ENCODE measurements around the gene WDR90. TPM values are rescaled to one million over a fixed set of nuclear protein-coding genes. Genes with fewer than 3 reads are reported as not detected.

The WDR90 gene
- total and polyA plus RNA-seq, 10 of the 15 experiments (the other 5 are each of a cell fraction or from before 2014, with no cell fraction given): 2.0 to 65.0 (median 16.7) TPM

GRCh38 chr16:642189-643049 is 6.7 kb upstream of the WDR90 start (continued):
- peak; percentile 74 for TF ChIP-seq MYC (IDR thresholded peaks at IDR 0.05; ENCODE audit: insufficient read depth, insufficient read length, insufficient replicate concordance, low read length, severe bottlenecking)
- peak; percentile 25 to 34; a peak in 2 of 4 replicates for TF ChIP-seq IKZF2 (IDR thresholded peaks at IDR 0.05)
- TF ChIP-seq RUNX3 (IDR thresholded peaks at IDR 0.05; ENCODE audit: low read length): peak; percentile 40; the same call in 1 of the 2 replicates
- peak; percentile 76 to 80; a peak in 3 of 4 replicates for TF ChIP-seq BHLHE40 (IDR thresholded peaks at IDR 0.05; ENCODE audit: borderline replicate concordance in 1 of 2, low read depth in 2 of 2, low read length in 1 of 2)
- TF ChIP-seq CHD2 (IDR thresholded peaks at IDR 0.05; ENCODE audit: borderline replicate concordance, low read depth, low read length): 0 out of 2 replicates have a peak, but pooled peaks have one; percentile 7
- TF ChIP-seq NR2C1 (IDR thresholded peaks at IDR 0.05): no peak; the same call in 1 of the 2 replicates
- TF ChIP-seq MXI1 (IDR thresholded peaks at IDR 0.05; ENCODE audit: low read depth, low read length): peak; percentile 14; the same call in 1 of the 2 replicates
- peak; percentile 18 for TF ChIP-seq USF2 (IDR thresholded peaks at IDR 0.05; ENCODE audit: borderline replicate concordance, low read depth, low read length)
- TF ChIP-seq USF1 (IDR thresholded peaks at IDR 0.05; ENCODE audit: borderline replicate concordance, extremely low read length, insufficient read depth, low read depth, low read length): peak; percentile 70
- peak; percentile 30; the same call in 1 of the 2 replicates for TF ChIP-seq POLR2AphosphoS5 (IDR thresholded peaks at IDR 0.05; ENCODE audit: low read length)
